ENCODE measurements around the gene GMCL1.

GMCL1 gene

GRCh38 chr2:69848186-69848790 lies 18.8 kb downstream of the GMCL1 start:
- Histone ChIP-seq H2BK120ac (ENCODE audit: low read depth, low read length) (no peak overlapping the region), H3K18ac (ENCODE audit: low read depth in 1 of 2, low read length in 2 of 2) (no peak overlapping the region), H3K9me3 (ENCODE audit: control insufficient read depth, low read length) (no peaks in the 10 kb centered on the region), H2BK5ac (ENCODE audit: low read depth, low read length, poor library complexity, severe bottlenecking) (no peak overlapping the region), H3K27me3 (ENCODE audit: control insufficient read depth in 1 of 2, insufficient read depth in 1 of 2, low read length in 2 of 2) (no peaks in the 10 kb centered on the region), H2BK12ac (ENCODE audit: low read length in 2 of 2) (no peak overlapping the region), H2AK5ac (ENCODE audit: low read length, severe bottlenecking) (no peak overlapping the region), H3K4me3 (ENCODE audit: insufficient read depth in 1 of 2, low read depth in 1 of 2, low read length in 2 of 2) (no peak overlapping the region), H3K23ac (ENCODE audit: low read length in 2 of 2) (no peak overlapping the region), H4K91ac (ENCODE audit: low read length) (no peak overlapping the region), H4K8ac (ENCODE audit: low read length) (no peak overlapping the region), H3K4ac (ENCODE audit: low read depth in 1 of 2, low read length in 2 of 2) (no peak overlapping the region), H3K36me3 (ENCODE audit: control insufficient read depth in 1 of 2, insufficient read depth in 2 of 2, low read depth in 1 of 2, low read length in 2 of 2) (peaks cover 21 to 74% of the 10 kb centered on the region in 2 experiments), H3K9ac (ENCODE audit: low read length) (no peak overlapping the region), H3K4me1 (ENCODE audit: control insufficient read depth, insufficient read depth, low read depth, low read length) (no peaks in the 10 kb centered on the region), H3K27ac (ENCODE audit: low read length, poor library complexity, severe bottlenecking) (no peak overlapping the region), H2BK15ac (ENCODE audit: low read depth, poor library complexity, severe bottlenecking) (no peak overlapping the region), H3K14ac (ENCODE audit: low read length in 2 of 2) (no peak overlapping the region), H2AFZ (ENCODE audit: low read depth, low read length) (no peak overlapping the region), H3K79me1 (replicated peaks; ENCODE audit: low read length, poor library complexity, severe bottlenecking) (peaks cover 16% of the 10 kb centered on the region), H3K4me2 (ENCODE audit: low read length, poor library complexity, severe bottlenecking) (no peak overlapping the region)
- no peak for DNase-seq
- WGBS, result 83% methylated on average over 4 of the region's 7 CpGs

DNA sequence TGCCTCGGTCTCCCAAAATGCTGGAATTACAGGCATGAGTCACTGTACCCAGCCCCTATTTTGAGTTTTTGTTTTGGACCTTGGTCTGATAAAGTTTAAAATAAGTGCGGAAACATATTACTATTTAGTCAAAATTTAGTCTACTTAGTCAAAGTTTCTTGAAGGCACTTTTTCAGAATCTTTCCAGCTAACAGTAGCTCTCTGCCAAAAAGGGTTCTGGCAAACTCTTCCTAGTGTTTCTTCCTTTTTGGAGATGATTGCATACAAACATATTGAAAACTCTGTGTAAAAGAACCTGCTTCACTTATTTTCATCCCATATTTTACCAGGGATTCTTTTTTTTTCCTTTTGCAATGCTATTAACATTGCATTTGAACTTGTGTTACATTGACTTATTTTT lies 28.8 kb downstream of the GMCL1 start:
- Histone ChIP-seq H3K4me2 (ENCODE audit: low read length, poor library complexity, severe bottlenecking) (no peak overlapping the region), H3K4ac (ENCODE audit: low read depth in 1 of 2, low read length in 2 of 2) (no peak overlapping the region), H3K9ac (ENCODE audit: low read length) (no peak overlapping the region), H3K14ac (ENCODE audit: low read length in 2 of 2) (no peak overlapping the region), H4K91ac (ENCODE audit: low read length) (no peak overlapping the region), H3K4me3 (ENCODE audit: insufficient read depth in 1 of 2, low read depth in 1 of 2, low read length in 2 of 2) (no peak overlapping the region), H3K79me1 (replicated peaks; ENCODE audit: low read length, poor library complexity, severe bottlenecking) (peaks cover 4% of the 10 kb centered on the region), H2BK12ac (ENCODE audit: low read length in 2 of 2) (no peak overlapping the region), H3K23ac (ENCODE audit: low read length in 2 of 2) (no peak overlapping the region), H4K8ac (ENCODE audit: low read length) (no peak overlapping the region), H3K9me3 (ENCODE audit: control insufficient read depth, low read length) (no peaks in the 10 kb centered on the region), H3K4me1 (ENCODE audit: control insufficient read depth, insufficient read depth, low read depth, low read length) (no peaks in the 10 kb centered on the region), H2BK5ac (ENCODE audit: low read depth, low read length, poor library complexity, severe bottlenecking) (no peak overlapping the region), H2AK5ac (ENCODE audit: low read length, severe bottlenecking) (no peak overlapping the region), H3K18ac (ENCODE audit: low read depth in 1 of 2, low read length in 2 of 2) (no peak overlapping the region), H2BK120ac (ENCODE audit: low read depth, low read length) (no peak overlapping the region), H3K27me3 (ENCODE audit: control insufficient read depth in 1 of 2, insufficient read depth in 1 of 2, low read length in 2 of 2) (no peaks in the 10 kb centered on the region), H3K36me3 (ENCODE audit: control insufficient read depth in 1 of 2, insufficient read depth in 2 of 2, low read depth in 1 of 2, low read length in 2 of 2) (peaks cover 5 to 27% of the 10 kb centered on the region in 2 experiments), H3K27ac (ENCODE audit: low read length, poor library complexity, severe bottlenecking) (no peak overlapping the region), H2AFZ (ENCODE audit: low read depth, low read length) (no peak overlapping the region), H2BK15ac (ENCODE audit: low read depth, poor library complexity, severe bottlenecking) (no peak overlapping the region)
- 91% methylated on average over 1 of the region's 2 CpGs for WGBS
- DNase-seq, result no peak

DNA sequence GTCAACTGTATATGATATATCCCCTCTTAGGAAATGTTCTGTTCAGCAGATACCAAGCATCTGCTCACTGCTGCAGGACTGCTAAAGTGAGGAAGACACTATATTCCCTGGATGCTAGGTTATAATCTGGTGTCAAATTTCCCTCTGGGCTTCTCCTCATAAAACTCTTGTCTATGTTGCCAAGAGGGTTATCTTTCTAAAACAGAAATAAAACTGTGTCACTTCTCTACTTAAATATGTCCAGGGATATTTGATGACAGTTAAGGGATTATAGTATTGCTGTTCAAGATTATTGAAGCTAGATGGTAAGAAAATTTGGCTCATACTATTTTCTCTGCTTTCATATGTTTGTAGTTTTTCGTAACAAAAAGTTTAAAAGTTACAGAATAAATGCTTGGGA lies 33.8 kb downstream of the GMCL1 start:
- Histone ChIP-seq H2AK5ac (ENCODE audit: low read length, severe bottlenecking) (no peak overlapping the region), H2BK12ac (ENCODE audit: low read length in 2 of 2) (no peak overlapping the region), H3K9me3 (ENCODE audit: control insufficient read depth, low read length) (no peaks in the 10 kb centered on the region), H4K8ac (ENCODE audit: low read length) (no peak overlapping the region), H3K27me3 (ENCODE audit: control insufficient read depth in 1 of 2, insufficient read depth in 1 of 2, low read length in 2 of 2) (no peaks in the 10 kb centered on the region), H3K18ac (ENCODE audit: low read depth in 1 of 2, low read length in 2 of 2) (no peak overlapping the region), H3K23ac (ENCODE audit: low read length in 2 of 2) (no peak overlapping the region), H3K4me1 (ENCODE audit: control insufficient read depth, insufficient read depth, low read depth, low read length) (no peaks in the 10 kb centered on the region), H2BK15ac (ENCODE audit: low read depth, poor library complexity, severe bottlenecking) (no peak overlapping the region), H3K4me3 (ENCODE audit: insufficient read depth in 1 of 2, low read depth in 1 of 2, low read length in 2 of 2) (no peak overlapping the region), H3K4ac (ENCODE audit: low read depth in 1 of 2, low read length in 2 of 2) (no peak overlapping the region), H3K79me1 (replicated peaks; ENCODE audit: low read length, poor library complexity, severe bottlenecking) (peaks cover 4% of the 10 kb centered on the region), H3K14ac (ENCODE audit: low read length in 2 of 2) (no peak overlapping the region), H3K27ac (ENCODE audit: low read length, poor library complexity, severe bottlenecking) (no peak overlapping the region), H3K9ac (ENCODE audit: low read length) (no peak overlapping the region), H3K36me3 (ENCODE audit: control insufficient read depth in 1 of 2, insufficient read depth in 2 of 2, low read depth in 1 of 2, low read length in 2 of 2) (peaks cover 23 to 57% of the 10 kb centered on the region in 2 experiments), H2AFZ (ENCODE audit: low read depth, low read length) (no peak overlapping the region), H2BK120ac (ENCODE audit: low read depth, low read length) (no peak overlapping the region), H2BK5ac (ENCODE audit: low read depth, low read length, poor library complexity, severe bottlenecking) (no peak overlapping the region), H4K91ac (ENCODE audit: low read length) (no peak overlapping the region), H3K4me2 (ENCODE audit: low read length, poor library complexity, severe bottlenecking) (no peak overlapping the region)
- WGBS, result 100% methylated on average over 1 of the region's 1 CpG
- no peak for DNase-seq

DNA sequence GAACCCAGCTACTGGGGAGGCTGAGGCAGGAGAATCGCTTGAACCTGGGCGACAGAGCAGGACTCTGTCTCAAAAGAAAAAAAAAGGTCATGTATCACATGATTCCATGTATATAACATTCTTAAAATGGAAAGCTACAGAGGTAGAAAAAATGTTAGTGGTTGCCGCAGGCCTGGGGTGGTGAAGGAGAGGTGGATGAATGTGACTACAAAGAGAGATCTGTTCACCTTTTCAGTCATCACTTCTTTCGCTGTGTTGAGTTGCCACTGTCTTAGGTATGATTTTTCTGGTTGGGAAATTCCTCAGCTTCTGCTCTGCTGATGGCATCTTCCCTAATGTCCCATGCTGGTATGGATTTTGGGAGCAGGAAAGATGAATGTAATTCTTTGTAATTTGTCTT lies 59.0 kb downstream of the GMCL1 start:
- H3K36me3 ChIP-seq (ENCODE audit: control insufficient read depth in 1 of 2, insufficient read depth in 2 of 2, low read depth in 1 of 2, low read length in 2 of 2), result no peaks in the 10 kb centered on the region
- no peak overlapping the region for H2AK5ac ChIP-seq (ENCODE audit: low read length, severe bottlenecking)
- 97% methylated on average over 4 of the region's 4 CpGs for WGBS
- H2BK120ac ChIP-seq (ENCODE audit: low read depth, low read length), result no peak overlapping the region
- H2AFZ ChIP-seq (ENCODE audit: low read depth, low read length), result no peak overlapping the region
- H3K18ac ChIP-seq (ENCODE audit: low read depth in 1 of 2, low read length in 2 of 2), result no peak overlapping the region
- H3K4me2 ChIP-seq (ENCODE audit: low read length, poor library complexity, severe bottlenecking), result no peak overlapping the region
- H4K91ac ChIP-seq (ENCODE audit: low read length), result no peak overlapping the region
- no peaks in the 10 kb centered on the region for H3K27me3 ChIP-seq (ENCODE audit: control insufficient read depth in 1 of 2, insufficient read depth in 1 of 2, low read length in 2 of 2)
- H3K9me3 ChIP-seq (ENCODE audit: control insufficient read depth, low read length), result peaks cover 5% of the 10 kb centered on the region
- no peaks in the 10 kb centered on the region for H3K79me1 ChIP-seq (replicated peaks; ENCODE audit: low read length, poor library complexity, severe bottlenecking)
- H3K4ac ChIP-seq (ENCODE audit: low read depth in 1 of 2, low read length in 2 of 2), result no peak overlapping the region
- H3K4me1 ChIP-seq (ENCODE audit: control insufficient read depth, insufficient read depth, low read depth, low read length), result no peaks in the 10 kb centered on the region
- H2BK5ac ChIP-seq (ENCODE audit: low read depth, low read length, poor library complexity, severe bottlenecking), result no peak overlapping the region
- no peak overlapping the region for H3K14ac ChIP-seq (ENCODE audit: low read length in 2 of 2)
- H3K9ac ChIP-seq (ENCODE audit: low read length), result no peak overlapping the region
- no peak overlapping the region for H2BK12ac ChIP-seq (ENCODE audit: low read length in 2 of 2)
- H4K8ac ChIP-seq (ENCODE audit: low read length), result no peak overlapping the region
- no peak for DNase-seq
- H3K23ac ChIP-seq (ENCODE audit: low read length in 2 of 2), result no peak overlapping the region
- no peak overlapping the region for H2BK15ac ChIP-seq (ENCODE audit: low read depth, poor library complexity, severe bottlenecking)
- H3K27ac ChIP-seq (ENCODE audit: low read length, poor library complexity, severe bottlenecking), result no peak overlapping the region
- H3K4me3 ChIP-seq (ENCODE audit: insufficient read depth in 1 of 2, low read depth in 1 of 2, low read length in 2 of 2), result no peak overlapping the region

All from mesenchymal stem cell (in vitro differentiated cells and primary cell).